Measurements from ENCODE around the gene KLHL15. TPM values are rescaled to one million over a fixed set of nuclear protein-coding genes. Genes with fewer than 3 reads are reported as not detected.

The KLHL15 gene
- total and polyA plus RNA-seq, 8 donors, result 5.8 to 15.1 (median 13.9) TPM

GRCh38 chrX:23952391-23952790 lies 74.6 kb downstream of the KLHL15 start:
- intact Hi-C loops (cut with DNase I), result no loop called here
- H3K27ac ChIP-seq, result peak overlapping the region in 1 of 2 donors; percentile 87
- no peaks in the 10 kb centered on the region for H3K4me1 ChIP-seq
- ATAC-seq (no peak), DNase-seq (no peak)
- TF ChIP-seq, protein P1, sequence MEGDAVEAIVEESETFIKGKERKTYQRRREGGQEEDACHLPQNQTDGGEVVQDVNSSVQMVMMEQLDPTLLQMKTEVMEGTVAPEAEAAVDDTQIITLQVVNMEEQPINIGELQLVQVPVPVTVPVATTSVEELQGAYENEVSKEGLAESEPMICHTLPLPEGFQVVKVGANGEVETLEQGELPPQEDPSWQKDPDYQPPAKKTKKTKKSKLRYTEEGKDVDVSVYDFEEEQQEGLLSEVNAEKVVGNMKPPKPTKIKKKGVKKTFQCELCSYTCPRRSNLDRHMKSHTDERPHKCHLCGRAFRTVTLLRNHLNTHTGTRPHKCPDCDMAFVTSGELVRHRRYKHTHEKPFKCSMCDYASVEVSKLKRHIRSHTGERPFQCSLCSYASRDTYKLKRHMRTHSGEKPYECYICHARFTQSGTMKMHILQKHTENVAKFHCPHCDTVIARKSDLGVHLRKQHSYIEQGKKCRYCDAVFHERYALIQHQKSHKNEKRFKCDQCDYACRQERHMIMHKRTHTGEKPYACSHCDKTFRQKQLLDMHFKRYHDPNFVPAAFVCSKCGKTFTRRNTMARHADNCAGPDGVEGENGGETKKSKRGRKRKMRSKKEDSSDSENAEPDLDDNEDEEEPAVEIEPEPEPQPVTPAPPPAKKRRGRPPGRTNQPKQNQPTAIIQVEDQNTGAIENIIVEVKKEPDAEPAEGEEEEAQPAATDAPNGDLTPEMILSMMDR (IDR thresholded peaks at IDR 0.05), result no peak
- H3K27me3 ChIP-seq, result no peaks in the 10 kb centered on the region
- H3K4me3 ChIP-seq, result no peak overlapping the region
- no peaks in the 10 kb centered on the region for H3K9me3 ChIP-seq
- no peaks in the 10 kb centered on the region for H3K36me3 ChIP-seq

DNA sequence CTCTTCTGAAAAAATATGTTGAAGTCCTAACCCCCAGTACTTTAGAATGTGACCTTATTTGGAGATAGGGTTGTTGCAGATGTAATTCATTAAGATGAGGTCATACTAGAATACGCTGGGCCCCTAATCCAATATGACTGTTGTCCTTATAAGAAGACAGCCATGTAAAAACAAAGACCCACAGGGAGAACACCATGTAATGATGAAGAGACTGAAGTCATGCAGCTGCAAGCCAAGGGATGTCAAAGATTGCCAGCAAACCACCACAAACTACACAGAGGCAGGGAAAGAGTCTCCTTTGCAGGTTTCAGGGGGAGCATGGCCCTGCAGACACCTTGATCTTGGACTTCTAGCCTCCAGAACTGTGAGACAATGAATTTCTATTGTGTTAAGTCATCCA lies 81.8 kb downstream of the KLHL15 start:
- TF ChIP-seq, protein P1 (IDR thresholded peaks at IDR 0.05), result no peak
- Histone ChIP-seq H3K27ac (no peak overlapping the region), H3K4me1 (no peaks in the 10 kb centered on the region), H3K27me3 (peaks cover 0 to 8% of the 10 kb centered on the region in 2 donors), H3K4me3 (no peak overlapping the region), H3K36me3 (no peaks in the 10 kb centered on the region), H3K9me3 (no peaks in the 10 kb centered on the region)
- no peak for ATAC-seq
- intact Hi-C loops (cut with DNase I), result no loop called here
- DNase-seq, result no peak

- TF ChIP-seq, protein P1 (IDR thresholded peaks at IDR 0.05), result no peak
- H3K4me1 ChIP-seq, result no peaks in the 10 kb centered on the region
- intact Hi-C loops (cut with DNase I), result no loop called here
- no peaks in the 10 kb centered on the region for H3K36me3 ChIP-seq
- H3K27me3 ChIP-seq, result peaks cover 0 to 8% of the 10 kb centered on the region in 2 donors
- no peak overlapping the region for H3K27ac ChIP-seq
- DNase-seq (no peak), ATAC-seq (no peak)
- no peak overlapping the region for H3K4me3 ChIP-seq
- H3K9me3 ChIP-seq, result no peaks in the 10 kb centered on the region
Measured at GRCh38 chrX:23944234-23944633, 82.8 kb downstream of the KLHL15 start.

GRCh38 chrX:23939203-23939602 lies 87.8 kb downstream of the KLHL15 start:
- TF ChIP-seq, protein P1 (IDR thresholded peaks at IDR 0.05), result no peak
- DNase-seq, result no peak
- ATAC-seq, result no peak
- no peaks in the 10 kb centered on the region for H3K36me3 ChIP-seq
- no peak overlapping the region for H3K27ac ChIP-seq
- H3K4me3 ChIP-seq, result no peak overlapping the region
- H3K27me3 ChIP-seq, result peaks cover 0 to 5% of the 10 kb centered on the region in 2 donors
- intact Hi-C loops (cut with DNase I), result no loop called here
- no peaks in the 10 kb centered on the region for H3K4me1 ChIP-seq
- H3K9me3 ChIP-seq, result no peaks in the 10 kb centered on the region

GRCh38 chrX:23938690-23939089 lies 88.3 kb downstream of the KLHL15 start:
- Histone ChIP-seq H3K27ac (no peak overlapping the region), H3K36me3 (no peaks in the 10 kb centered on the region), H3K4me1 (no peaks in the 10 kb centered on the region), H3K9me3 (no peaks in the 10 kb centered on the region), H3K27me3 (no peaks in the 10 kb centered on the region), H3K4me3 (no peak overlapping the region)
- intact Hi-C loops (cut with DNase I), result no loop called here
- ATAC-seq (no peak), DNase-seq (no peak)
- TF ChIP-seq, protein P1 (IDR thresholded peaks at IDR 0.05), result no peak

Data from left lung (tissue), 10 donors.